ENCODE data around the gene EFHD2.

Gene EFHD2

DNA sequence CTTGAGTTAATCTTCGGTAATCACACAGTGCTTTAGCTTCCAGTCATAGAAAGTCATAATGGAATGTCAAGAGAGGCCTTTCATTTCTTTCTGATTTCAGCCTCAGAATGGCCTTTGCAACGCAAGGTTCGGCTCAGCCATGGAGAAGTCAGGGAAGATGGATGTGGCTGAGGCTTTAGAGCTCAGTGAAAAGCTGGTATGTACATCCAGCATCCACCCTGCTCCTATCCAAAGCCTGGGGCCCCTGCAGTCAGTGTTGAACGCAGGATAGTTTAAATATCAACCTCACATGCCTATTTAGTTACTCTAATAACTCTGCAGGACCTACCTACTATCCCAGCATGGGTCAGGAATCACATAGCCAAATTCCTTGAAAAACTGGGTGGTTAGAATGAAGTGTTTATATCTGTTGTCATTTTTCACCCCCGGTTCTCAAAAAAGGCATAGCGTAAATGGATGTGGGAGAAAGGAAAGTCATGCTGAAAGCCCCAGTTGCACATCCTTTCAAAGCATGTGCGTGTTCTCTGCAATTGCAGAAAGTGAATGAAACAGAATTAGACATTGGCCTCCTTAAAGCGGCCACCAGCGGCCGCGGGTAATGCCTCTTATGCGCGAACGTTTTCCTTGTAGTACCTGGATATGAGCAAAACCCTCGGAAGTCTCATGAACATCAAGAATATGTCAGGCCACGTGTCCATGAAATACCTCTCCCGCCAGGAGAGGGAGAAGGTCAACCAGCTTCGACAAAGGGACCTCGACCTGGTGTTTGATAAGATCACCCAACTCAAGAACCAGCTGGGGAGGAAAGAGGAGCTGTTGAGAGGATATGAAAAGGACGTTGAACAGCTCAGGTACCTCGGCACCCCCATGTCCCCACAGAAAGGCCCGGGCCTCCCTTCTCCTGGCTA, 28.8 kb upstream of the EFHD2 start:
- Mint-ChIP-seq H3K4me3 (no peak overlapping the region), H3K36me3 (ENCODE audit: low read depth) (no peaks in the 10 kb centered on the region), H3K27me3 (ENCODE audit: low read depth) (peaks cover 48% of the 10 kb centered on the region), H3K4me1 (peaks cover 17% of the 10 kb centered on the region), H3K27ac (no peak overlapping the region), H3K9me3 (no peaks in the 10 kb centered on the region)
- TF ChIP-seq CTCF (IDR thresholded peaks at IDR 0.05; ENCODE audit: unreplicated experiment in 3 of 3) = no peak

GRCh38 chr1:15381805-15382204, 27.9 kb upstream of the EFHD2 start:
- Mint-ChIP-seq H3K4me1 (peaks cover 26% of the 10 kb centered on the region), H3K9me3 (no peaks in the 10 kb centered on the region), H3K4me3 (no peak overlapping the region), H3K27ac (no peak overlapping the region), H3K36me3 (ENCODE audit: low read depth) (no peaks in the 10 kb centered on the region), H3K27me3 (ENCODE audit: low read depth) (peaks cover 56% of the 10 kb centered on the region)
- no peak for TF ChIP-seq CTCF (IDR thresholded peaks at IDR 0.05; ENCODE audit: unreplicated experiment in 3 of 3)

DNA sequence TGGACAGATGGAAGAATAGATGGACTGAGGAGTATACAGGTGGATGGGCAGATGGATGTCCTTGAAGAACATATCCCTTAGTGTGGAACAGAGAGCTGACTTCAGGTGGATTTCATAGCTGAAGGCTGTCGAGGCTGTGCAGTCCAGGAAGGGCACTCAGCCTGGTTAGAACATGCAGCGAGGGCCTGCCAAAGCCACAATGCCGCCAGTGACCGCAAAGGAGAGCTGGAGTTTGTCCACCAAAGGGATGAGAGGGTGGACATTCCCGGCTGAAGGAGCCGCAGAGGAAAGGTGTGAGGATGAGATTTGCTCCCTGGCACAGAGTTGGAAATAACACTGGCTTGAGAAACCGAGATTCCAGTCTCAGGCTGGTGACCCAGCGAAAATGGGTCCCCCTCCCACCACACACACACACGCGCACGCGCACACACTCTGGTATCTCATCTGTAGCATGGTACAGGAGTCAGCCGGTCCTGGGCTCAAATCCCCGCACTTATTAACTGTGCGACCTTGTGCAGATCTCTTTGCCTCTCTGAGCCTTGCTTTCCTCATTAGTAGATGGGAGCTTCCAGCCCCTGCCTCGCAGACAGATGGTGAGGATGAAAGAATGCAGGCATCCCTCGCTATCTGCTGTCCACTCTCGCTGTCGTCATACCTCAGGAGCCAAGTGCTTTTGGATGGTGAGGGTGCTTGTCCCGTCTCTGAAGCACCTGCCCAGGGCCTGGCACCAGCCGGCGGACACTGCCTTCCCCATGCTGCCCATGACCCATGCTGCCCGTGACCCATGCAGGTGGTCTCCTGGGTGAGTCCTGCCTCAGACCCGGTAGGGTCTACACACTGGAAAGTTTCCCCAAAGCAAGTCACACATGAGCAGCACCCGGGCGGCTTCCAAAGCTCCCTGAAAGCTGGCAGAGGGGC, 26.8 kb upstream of the EFHD2 start:
- H3K27ac Mint-ChIP-seq = no peak overlapping the region
- no peaks in the 10 kb centered on the region for H3K36me3 Mint-ChIP-seq (ENCODE audit: low read depth)

GRCh38 chr1:15383810-15384209, 25.9 kb upstream of the EFHD2 start:
- no peaks in the 10 kb centered on the region for H3K36me3 Mint-ChIP-seq (ENCODE audit: low read depth)
- H3K27me3 Mint-ChIP-seq (ENCODE audit: low read depth) = peaks cover 64% of the 10 kb centered on the region
- no peaks in the 10 kb centered on the region for H3K9me3 Mint-ChIP-seq

More for the DNA sequence above, 26.8 kb upstream of the EFHD2 start:
- Mint-ChIP-seq H3K4me3 (no peak overlapping the region), H3K9me3 (no peaks in the 10 kb centered on the region), H3K27me3 (ENCODE audit: low read depth) (peaks cover 57% of the 10 kb centered on the region), H3K4me1 (peaks cover 20% of the 10 kb centered on the region)
- TF ChIP-seq CTCF (IDR thresholded peaks at IDR 0.05; ENCODE audit: unreplicated experiment in 3 of 3) = no peak

DNA sequence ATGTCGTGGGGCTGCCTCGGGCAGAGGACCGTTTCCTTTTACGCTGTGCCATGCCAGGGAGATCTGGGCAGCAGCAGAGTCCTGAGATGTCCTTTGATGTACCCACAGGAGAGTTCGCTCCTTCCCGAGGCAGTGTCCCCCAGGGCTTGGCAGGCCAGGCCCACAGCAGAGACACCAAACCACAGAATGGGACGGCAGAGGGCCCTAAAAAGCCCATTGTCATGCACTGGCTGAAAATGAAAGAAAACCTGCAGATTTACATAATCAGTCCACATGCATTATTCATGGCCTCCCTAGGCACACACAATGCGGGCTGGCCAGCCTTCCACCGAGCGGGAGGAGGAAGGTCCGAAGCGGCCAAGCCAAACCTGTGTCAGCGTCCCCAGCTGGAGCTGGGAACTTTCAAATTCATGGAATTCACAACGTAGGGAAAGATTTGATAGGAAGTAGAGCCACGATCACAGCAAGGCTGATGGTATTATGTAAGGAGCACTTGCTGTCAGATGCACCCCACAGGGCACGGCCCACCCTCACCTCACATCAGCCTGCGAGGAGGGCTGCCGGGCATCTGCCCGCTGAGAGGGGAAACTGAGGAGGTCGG, 25.3 kb upstream of the EFHD2 start:
- H3K27me3 Mint-ChIP-seq (ENCODE audit: low read depth) = peaks cover 65% of the 10 kb centered on the region
- no peaks in the 10 kb centered on the region for H3K36me3 Mint-ChIP-seq (ENCODE audit: low read depth)
- peaks cover 18% of the 10 kb centered on the region for H3K4me1 Mint-ChIP-seq
- H3K4me3 Mint-ChIP-seq = peak overlapping the region in 1 of 3 experiments; percentile 26
- H3K27ac Mint-ChIP-seq = no peak overlapping the region
- H3K9me3 Mint-ChIP-seq = no peaks in the 10 kb centered on the region
- no peak for TF ChIP-seq CTCF (IDR thresholded peaks at IDR 0.05; ENCODE audit: unreplicated experiment in 3 of 3)

More at GRCh38 chr1:15383810-15384209, 25.9 kb upstream of the EFHD2 start:
- Mint-ChIP-seq H3K4me1 (peaks cover 18% of the 10 kb centered on the region), H3K27ac (no peak overlapping the region), H3K4me3 (no peak overlapping the region)
- TF ChIP-seq CTCF (IDR thresholded peaks at IDR 0.05; ENCODE audit: unreplicated experiment in 3 of 3) = no peak

All from nephron (organoid).